Endothelial cell of umbilical vein (primary cell): ENCODE data around the gene PPP1R3D. TPM values are rescaled to one million over a fixed set of nuclear protein-coding genes. Genes with fewer than 3 reads are reported as not detected.

Experiments used
- BruUV-seq: library from RNA; stranded (reverse); fragments of 400-500 nt; replicated peaks from 2 replicates; lab custom pipeline; 2021; lab: Mats Ljungman, UMichigan
- CTCF ChIA-PET: fragments of 300-600, 350-600 bp; sonication (Branson Sonifier 250); formaldehyde crosslinking; loops from one replicate; lab custom pipeline; 2021; ENCODE audit warnings: antibody characterized with exemption, inconsistent platforms; lab: Charles Lee
- POLR2A ChIA-PET: fragments of 300-600, 350-600 bp; sonication (Branson Sonifier 250); formaldehyde crosslinking; loops from one replicate; lab custom pipeline; 2021; ENCODE audit warnings: antibody characterized with exemption, inconsistent platforms; lab: Charles Lee
- DNase-seq: peaks from one replicate; pipeline ENCODE4 v3.0.0-alpha.2; 2011; ENCODE audit warnings: low read depth, low spot score
- FAIRE-seq: peaks from 2 replicates; lab custom pipeline; 2011; peaks lifted over from hg19 to GRCh38; lab: Jason Lieb, UNC
- H2AFZ ChIP-seq: 2 replicates; pipeline ENCODE4 v1.6.0; 2012; ENCODE audit warnings: low read depth, low read length, control low read depth, inconsistent platforms
- H3K27ac ChIP-seq: 2 replicates; pipeline ENCODE4 v1.5.1; 2011; ENCODE audit warnings: low read depth, mild to moderate bottlenecking, control low read depth, low read length, moderate library complexity; ENCODE audit not compliant: insufficient read depth
- H3K27me3 ChIP-seq, 2 experiments: 2 replicates each; pipeline versions ENCODE4 v1.6.0 to v1.6.1; 2011; ENCODE audit warnings: low read length in 2 of 2, mixed read lengths in 1 of 2; ENCODE audit not compliant: control insufficient read depth in 2 of 2, insufficient read depth in 2 of 2
- H3K36me3 ChIP-seq, 2 experiments: 2 replicates in 1 of 2; 3 replicates in 1 of 2; pipeline ENCODE4 v1.5.1; 2011; ENCODE audit warnings: low read length in 2 of 2, mild to moderate bottlenecking in 1 of 2, moderate library complexity in 1 of 2; ENCODE audit not compliant: control insufficient read depth in 2 of 2, insufficient read depth in 2 of 2; ENCODE audit errors: extremely low read depth in 1 of 2
- H3K4me1 ChIP-seq: 3 replicates; pipeline ENCODE4 v1.5.1; 2011; ENCODE audit warnings: mild to moderate bottlenecking, low read length; ENCODE audit not compliant: control insufficient read depth, insufficient read depth; ENCODE audit errors: extremely low read depth
- H3K4me2 ChIP-seq: 2 replicates; pipeline ENCODE4 v1.6.1; 2011; ENCODE audit warnings: low read length, control low read depth, mixed read lengths; ENCODE audit not compliant: insufficient read depth
- H3K4me3 ChIP-seq, 3 experiments: fragments of 200-600 bp in 1 of 3; sonication (generic), shearing (Covaris generic) in 1 of 3; replicated peaks in 1 of 3; 2 replicates each; pipeline ENCODE4 v1.5.1; 2011 to 2016; ENCODE audit warnings: control low read depth in 3 of 3, low read length in 3 of 3, mild to moderate bottlenecking in 2 of 3, inconsistent platforms in 1 of 3, low read depth in 1 of 3, moderate library complexity in 1 of 3; ENCODE audit not compliant: insufficient read depth in 1 of 3
- H3K79me2 ChIP-seq: 2 replicates; pipeline ENCODE4 v1.6.0; 2012; ENCODE audit warnings: low read length, inconsistent platforms; ENCODE audit not compliant: control insufficient read depth, insufficient read depth
- H3K9ac ChIP-seq: replicated peaks from 2 replicates; pipeline ENCODE3; 2011; ENCODE audit warnings: low read length, control low read depth; ENCODE audit not compliant: insufficient read depth; ENCODE audit errors: extremely low read depth
- H3K9me1 ChIP-seq: replicated peaks from 3 replicates; pipeline ENCODE4 v1.6.0; 2011; ENCODE audit warnings: mild to moderate bottlenecking, low read length; ENCODE audit not compliant: control insufficient read depth, insufficient read depth; ENCODE audit errors: extremely low read depth
- H3K9me3 ChIP-seq: replicated peaks from 2 replicates; pipeline ENCODE4 v1.5.1; 2012; ENCODE audit warnings: low read length, inconsistent platforms; ENCODE audit not compliant: control insufficient read depth, insufficient read depth
- H4K20me1 ChIP-seq: replicated peaks from 2 replicates; pipeline ENCODE3; 2011; ENCODE audit warnings: mild to moderate bottlenecking, low read length; ENCODE audit not compliant: control insufficient read depth, insufficient read depth; ENCODE audit errors: extremely low read depth
- CTCF ChIP-seq, 2 donors: IDR thresholded peaks; 1 replicate in 1 of 2; 2 replicates in 1 of 2; pipeline ENCODE4 v1.5.1; 2011; ENCODE audit warnings: low read length in 2 of 2, mild to moderate bottlenecking in 2 of 2, moderate library complexity in 2 of 2, control low read depth in 1 of 2, inconsistent platforms in 1 of 2, low read depth in 1 of 2; ENCODE audit not compliant: insufficient read depth in 1 of 2; ENCODE audit errors: extremely low read depth in 1 of 2
- EZH2 ChIP-seq: IDR thresholded peaks from 2 replicates; pipeline ENCODE4 v1.6.1; 2012; ENCODE audit warnings: borderline replicate concordance, low read depth, mild to moderate bottlenecking, moderate library complexity, low read length, inconsistent platforms; ENCODE audit not compliant: severe bottlenecking
- FOS ChIP-seq: IDR thresholded peaks from 2 replicates; pipeline ENCODE4 v1.6.1; 2011; ENCODE audit warnings: mild to moderate bottlenecking, low read length, moderate library complexity, borderline replicate concordance; ENCODE audit not compliant: insufficient read depth
- GATA2 ChIP-seq: IDR thresholded peaks from 2 replicates; pipeline ENCODE4 v1.7.0; 2011; ENCODE audit warnings: low read depth, mild to moderate bottlenecking, moderate library complexity, mixed read lengths, low read length; ENCODE audit not compliant: insufficient read length, insufficient read depth
- JUN ChIP-seq: IDR thresholded peaks from 2 replicates; pipeline ENCODE4 v1.6.1; 2011; ENCODE audit warnings: borderline replicate concordance, low read depth; ENCODE audit not compliant: insufficient read length, insufficient read depth
- MAX ChIP-seq: IDR thresholded peaks from 2 replicates; pipeline ENCODE4 v1.6.1; 2011; ENCODE audit not compliant: insufficient read depth, insufficient read length
- MYC ChIP-seq: IDR thresholded peaks from one replicate; pipeline ENCODE4 v1.6.1; 2011; ENCODE audit warnings: mild to moderate bottlenecking, low read depth, low read length
- POLR2A ChIP-seq: IDR thresholded peaks from 2 replicates; pipeline ENCODE4 v1.6.1; 2012; ENCODE audit warnings: low read depth, mild to moderate bottlenecking, control low read depth, low read length
- POLR2AphosphoS5 ChIP-seq: IDR thresholded peaks from 2 replicates; pipeline ENCODE4 v1.6.1; 2012; ENCODE audit warnings: low read depth, mild to moderate bottlenecking, control low read depth, low read length, moderate library complexity; ENCODE audit not compliant: insufficient read depth
- dilution Hi-C: fragments of 300-500 bp; cut with MboI; formaldehyde crosslinking; loops from one replicate; pipeline ENCODE4 v1.15.0; 2019; ENCODE audit warnings: low sequenced_read_pairs; ENCODE audit not compliant: extremely low pct_ligation_motif_present
- intact Hi-C: fragments of 100-400 bp; cut with micrococcal nuclease; formaldehyde crosslinking; loops from one replicate; pipeline ENCODE4 v1.10.0; 2022
- polyA plus RNA-seq, 4 experiments: library from polyadenylated mRNA; depleted of rRNA in 3 of 4; stranded (reverse) in 3 of 4; unstranded in 1 of 4; fragments of >200 nt; gene quantifications; 2 replicates each; pipeline versions ENCODE4 v1.2.1 to v1.2.3, GENCODE V29; 2011 to 2012; ENCODE audit warnings: missing spikeins in 1 of 4
- total RNA-seq: library from RNA; stranded (reverse); gene quantifications from 2 replicates; pipeline ENCODE4 v1.2.3, GENCODE V29; 2021

Gene PPP1R3D
- total and polyA plus RNA-seq, 2 donors (not counting 3 experiments of a cell fraction or from before 2014, with no cell fraction given): 1.7 to 5.2 TPM

- POLR2A ChIA-PET: interaction anchor here (0.6 kb wide), 1 partner anchor 1291 kb away, joined by 3 read pairs; no protein-coding TSS in a partner anchor
- Histone ChIP-seq H3K36me3 (peaks cover 5 to 8% of the 10 kb centered on the region in 2 experiments), H3K27me3 (no peaks in the 10 kb centered on the region), H4K20me1 (no peaks in the 10 kb centered on the region), H3K4me1 (peaks cover 13% of the 10 kb centered on the region), H3K9me3 (no peaks in the 10 kb centered on the region), H3K9ac (peak overlapping the region; percentile 91), H3K27ac (peak overlapping the region; percentile 61), H2AFZ (peak overlapping the region; percentile 98), H3K4me2 (peak overlapping the region; percentile 84), H3K4me3 (peak overlapping the region; percentile 60 to 87 (median 85)), H3K79me2 (peaks cover 6% of the 10 kb centered on the region), H3K9me1 (no peaks in the 10 kb centered on the region)
- no peak for TF ChIP-seq POLR2AphosphoS5
- no peak for TF ChIP-seq FOS
- TF ChIP-seq POLR2A: no peak
- TF ChIP-seq GATA2: no peak
- TF ChIP-seq CTCF (IDR thresholded peaks at IDR 0.05; ENCODE audit: extremely low read depth in 1 of 2, insufficient read depth in 1 of 2, low read depth in 1 of 2, low read length in 2 of 2): no peak
- TF ChIP-seq JUN: no peak
- no peak for TF ChIP-seq MAX
- TF ChIP-seq EZH2: no peak
- TF ChIP-seq MYC: no peak
- CTCF ChIA-PET: interaction anchor here (1.1 to 2.0 kb wide), 7 partner anchors 8 to 1956 kb away, joined by 3 to 9 read pairs (median 4); no protein-coding TSS in a partner anchor
- dilution Hi-C loops: no loop called here
- intact Hi-C loops: loop anchor here (10.0 kb wide), 1 partner anchor 925 kb away; the partner anchor contains the start of gene TUBB1
- no peak for DNase-seq
- no TSS peak for BruUV-seq
- no peak for FAIRE-seq
These were observed 301 bp downstream of the PPP1R3D start for GRCh38 chr20:59939879-59940128.
